ENCODE results near the gene CDHR1.
A peak's percentile ranks its signal among the peaks of the same experiment; 100 is the strongest.
"Not testable (repeated sequence)": the region's sequence is repeated elsewhere in the genome, so short reads cannot be mapped to it uniquely, and the experiment has no call there.

The CDHR1 gene

DNA sequence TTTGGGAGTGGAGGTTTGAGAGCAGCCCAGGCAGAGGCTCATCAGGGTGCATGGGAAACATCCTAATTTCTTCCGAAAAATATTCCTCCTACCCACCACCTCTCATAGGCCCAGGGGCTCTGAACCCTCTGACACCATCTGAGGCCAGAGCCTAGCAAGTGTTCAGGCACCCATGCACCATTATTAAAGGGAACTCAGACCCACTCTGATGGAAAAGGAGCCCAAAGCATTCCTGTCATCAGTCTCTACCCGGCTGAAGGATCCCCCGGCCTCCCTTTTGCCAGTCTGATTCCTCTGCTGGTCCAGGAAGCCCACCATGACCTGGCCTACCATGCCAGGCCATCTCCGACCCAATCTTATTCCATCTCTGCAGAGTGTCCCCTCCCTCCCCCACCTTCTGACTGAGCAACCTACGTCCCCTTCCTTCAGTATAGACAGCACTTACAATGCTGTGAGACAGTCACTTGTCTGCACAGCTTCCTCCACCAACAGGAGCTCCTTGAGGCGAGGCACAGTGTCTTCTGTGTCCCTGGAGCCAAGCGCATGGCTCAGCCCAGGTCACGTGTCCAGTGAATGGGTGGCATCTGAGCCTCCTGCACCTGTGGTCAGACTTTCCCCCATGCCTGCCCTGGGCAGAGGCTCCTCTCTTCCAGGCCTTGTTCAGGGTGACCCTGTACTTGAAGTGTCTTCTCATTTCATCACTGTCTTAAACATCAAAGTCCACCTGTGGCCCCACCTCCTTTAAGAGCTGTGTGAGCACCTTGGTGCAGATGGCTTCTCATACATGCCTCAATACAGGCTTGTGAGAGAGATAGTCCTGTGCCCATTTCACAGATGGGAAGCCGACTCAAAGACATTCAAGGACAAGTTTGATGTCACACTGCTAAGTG lies 21.6 kb upstream of the CDHR1 start:
- intact Hi-C loops (cut with DNase I): no loop called here
- DNase-seq: no peak

DNA sequence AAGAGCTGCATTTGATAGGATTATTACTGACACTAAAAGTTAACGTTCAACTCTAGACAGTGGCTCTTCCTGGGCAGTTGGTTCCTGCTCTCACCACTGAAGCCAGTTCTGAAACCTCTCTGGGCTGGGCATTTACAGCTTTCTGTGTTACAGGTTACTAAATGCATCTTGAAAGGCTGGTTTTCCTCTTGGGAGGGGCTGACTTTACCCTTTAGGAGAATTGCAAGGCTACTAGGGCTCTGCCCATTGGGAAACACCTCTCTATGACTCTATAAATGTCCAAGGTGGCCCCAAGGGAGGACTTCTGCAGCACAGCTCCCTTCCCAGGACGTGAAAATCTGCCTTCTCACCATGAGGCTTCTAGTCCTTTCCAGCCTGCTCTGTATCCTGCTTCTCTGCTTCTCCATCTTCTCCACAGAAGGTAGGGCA lies 20.8 kb upstream of the CDHR1 start, which contains the start of gene GPR15LG:
Gene GPR15LG (plus strand): TSS at position 301 of the 429 bp plus-strand sequence. CDS start 51 bp downstream, at position 352.
- no peak for DNase-seq

GRCh38 chr10:84175436-84175835 lies 18.9 kb upstream of the CDHR1 start:
- no peak for DNase-seq
- intact Hi-C loops (cut with DNase I): no loop called here

More for the DNA sequence above, 20.8 kb upstream of the CDHR1 start, which contains the start of gene GPR15LG:
- intact Hi-C loops (cut with DNase I): no loop called here

GRCh38 chr10:84176351-84176750 lies 18.0 kb upstream of the CDHR1 start:
- no peak for DNase-seq
- intact Hi-C loops (cut with DNase I): no loop called here

GRCh38 chr10:84176836-84177474 lies 17.4 kb upstream of the CDHR1 start:
- intact Hi-C loops (cut with DNase I): no loop called here
- peak in 1 of 10 donors; percentile 68 for DNase-seq

DNA sequence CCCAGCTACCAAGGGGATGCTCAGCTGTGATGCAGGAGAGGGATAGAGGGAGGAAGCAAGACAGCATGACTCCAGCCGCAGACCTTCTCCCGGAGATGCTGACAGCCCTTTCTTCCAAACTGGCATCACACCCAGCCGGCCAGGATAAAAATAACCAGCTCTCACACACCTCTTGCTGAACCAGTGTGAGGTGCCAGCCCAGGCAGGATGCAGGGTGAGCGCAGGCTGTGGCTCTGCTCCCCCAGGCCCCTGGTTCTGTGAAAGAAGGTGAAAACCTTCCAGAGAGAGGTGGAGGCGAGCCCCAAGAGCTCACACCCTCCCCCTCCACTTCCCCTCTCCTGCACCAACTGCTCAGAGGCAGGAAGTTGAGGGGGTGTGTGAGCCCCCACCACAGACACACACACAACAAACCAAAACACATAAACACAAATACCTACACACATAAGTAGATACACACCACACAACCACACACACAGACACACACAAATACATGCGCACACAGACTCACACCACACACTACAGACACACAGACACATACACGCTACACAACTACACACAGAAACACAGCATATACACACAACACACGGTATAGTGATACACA lies 16.7 kb upstream of the CDHR1 start:
- intact Hi-C loops (cut with DNase I): no loop called here
- peak in 7 of 10 donors; percentile 35 to 91 (median 44) for DNase-seq

DNA sequence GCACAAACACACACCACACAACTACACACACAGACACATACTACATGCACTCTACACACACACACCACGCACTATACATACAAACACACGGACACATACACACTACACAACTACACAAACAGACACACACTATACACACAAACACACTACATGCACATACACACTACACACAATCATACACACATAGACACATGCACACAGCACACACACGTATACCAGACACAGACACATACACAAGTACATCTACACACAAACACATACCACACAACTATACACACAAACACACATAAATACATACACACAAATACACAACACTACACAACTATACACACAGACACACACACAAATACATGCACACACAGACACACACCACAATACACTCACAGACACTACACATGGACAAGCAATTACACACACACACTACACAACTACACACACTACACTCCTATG lies 16.2 kb upstream of the CDHR1 start:
- DNase-seq: no peak
- intact Hi-C loops (cut with DNase I): no loop called here

- peak in 8 of 10 donors; percentile 30 to 92 (median 62) for DNase-seq
- intact Hi-C loops (cut with DNase I): no loop called here
These were observed 15.2 kb upstream of the CDHR1 start for GRCh38 chr10:84179059-84179710.

- intact Hi-C loops (cut with DNase I); DNase-seq: not testable (repeated sequence)
These were observed 14.0 kb upstream of the CDHR1 start for GRCh38 chr10:84180386-84180785.

DNA sequence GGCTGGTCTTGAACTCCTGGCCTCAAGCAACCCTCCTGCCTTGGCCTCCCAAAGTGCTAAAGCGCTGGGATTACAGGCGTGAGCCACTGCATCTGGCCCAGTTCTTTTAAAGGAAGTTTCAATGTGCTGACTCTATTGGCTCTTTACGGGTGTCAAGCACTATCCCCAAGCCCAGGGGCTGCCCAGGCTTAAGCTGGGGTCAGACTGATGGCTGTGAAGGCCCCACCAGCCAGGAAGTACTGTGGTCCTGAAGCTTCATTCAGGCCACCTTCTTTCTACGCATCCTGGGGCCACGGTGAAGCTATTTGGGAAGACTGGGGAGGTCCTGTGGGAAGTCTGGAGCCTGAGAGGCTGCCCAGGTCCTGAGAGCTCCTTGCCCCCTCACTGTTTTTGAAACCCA lies 12.7 kb upstream of the CDHR1 start:
- no peak for DNase-seq
- intact Hi-C loops (cut with DNase I): no loop called here

DNA sequence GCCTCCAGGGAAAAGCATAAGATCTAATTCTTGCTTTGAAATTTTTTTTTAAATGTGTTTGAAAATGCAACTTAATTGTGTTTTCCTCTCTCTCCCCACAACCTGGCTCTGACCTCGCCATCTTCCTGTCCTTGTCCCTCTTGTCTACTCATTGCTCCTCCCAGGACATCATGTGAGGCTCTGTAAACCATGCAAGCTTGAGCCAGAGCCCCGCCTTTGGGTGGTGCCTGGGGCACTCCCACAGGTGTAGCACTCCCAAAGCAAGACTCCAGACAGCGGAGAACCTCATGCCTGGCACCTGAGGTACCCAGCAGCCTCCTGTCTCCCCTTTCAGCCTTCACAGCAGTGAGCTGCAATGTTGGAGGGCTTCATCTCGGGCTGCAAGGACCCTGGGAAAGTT lies 9.8 kb upstream of the CDHR1 start:
- DNase-seq: no peak
- intact Hi-C loops (cut with DNase I): no loop called here

DNA sequence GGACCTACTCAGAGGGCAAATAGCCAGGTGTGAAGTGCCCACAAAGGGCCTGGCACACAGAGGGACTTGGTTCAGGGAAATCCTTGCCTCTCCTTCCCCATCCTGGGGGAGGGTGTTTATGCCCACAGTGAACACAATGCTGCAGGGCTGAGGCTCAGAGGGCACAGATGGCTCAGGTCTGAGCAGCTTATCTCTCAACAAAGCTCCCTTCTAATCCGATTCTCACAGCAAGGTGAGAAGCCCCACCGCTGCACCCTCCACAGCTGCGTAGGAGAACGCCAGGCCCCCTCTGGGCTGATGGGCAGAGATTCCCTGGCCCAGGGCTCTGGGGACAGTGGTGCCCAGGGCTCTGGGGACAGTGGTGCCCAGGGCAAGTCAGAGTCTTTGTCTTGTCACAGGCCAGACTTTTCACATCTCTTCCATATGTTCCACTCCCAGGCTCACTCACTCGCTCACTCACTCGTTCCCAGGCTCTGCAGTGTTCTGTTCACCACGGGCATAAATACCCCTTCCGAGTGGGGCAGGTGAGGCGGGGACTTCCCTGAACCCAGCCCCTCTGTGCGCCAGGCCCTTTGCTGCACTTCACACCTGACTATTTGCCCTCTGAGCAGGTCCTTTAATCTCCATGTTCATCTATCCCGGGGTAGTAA lies 8.7 kb upstream of the CDHR1 start:
- DNase-seq: no peak

DNA sequence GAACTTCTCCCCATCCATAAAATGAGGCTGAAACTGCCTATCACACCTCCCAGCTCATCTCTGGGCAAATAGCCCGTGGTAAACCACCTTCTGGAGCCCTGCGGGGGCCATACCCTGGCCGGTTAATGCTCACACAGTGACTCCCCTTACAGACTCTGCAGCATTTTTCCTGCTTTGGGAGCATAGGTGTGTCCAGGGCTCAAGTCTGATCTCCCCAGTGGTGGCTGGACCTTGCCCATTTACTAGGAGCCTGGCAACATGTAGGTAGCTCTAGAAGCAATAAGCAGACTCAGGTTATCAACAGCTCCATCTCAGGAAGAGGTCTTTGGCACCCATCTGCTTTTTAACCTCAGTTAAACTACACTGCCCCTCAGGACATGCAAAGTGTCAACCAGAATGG lies 5.5 kb upstream of the CDHR1 start:
- intact Hi-C loops (cut with DNase I): no loop called here
- DNase-seq: no peak

More for the DNA sequence above, 8.7 kb upstream of the CDHR1 start:
- intact Hi-C loops (cut with DNase I): no loop called here

DNA sequence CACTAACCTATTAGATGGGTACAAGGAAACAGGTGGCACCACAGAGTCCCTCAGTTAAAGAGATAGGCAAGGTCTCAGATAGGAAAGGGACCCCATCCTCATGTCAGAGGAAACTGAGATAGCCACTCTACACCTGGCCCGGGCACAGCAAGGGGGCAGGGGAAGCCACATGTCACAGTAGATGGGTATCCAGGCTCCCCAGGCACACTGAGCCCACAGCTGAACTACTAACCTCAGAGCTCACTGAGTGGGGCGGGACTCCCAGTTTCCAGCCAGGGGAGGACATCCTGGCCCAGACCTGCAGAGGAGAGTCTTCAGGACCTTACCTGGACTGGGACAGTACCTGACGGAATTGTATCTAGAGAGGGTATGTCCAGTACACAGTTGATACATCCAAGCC lies 3.7 kb upstream of the CDHR1 start:
- DNase-seq: peak in 1 of 10 donors; percentile 44

GRCh38 chr10:84191106-84191505 lies 3.2 kb upstream of the CDHR1 start:
- intact Hi-C loops (cut with DNase I): no loop called here
- peak in 1 of 10 donors; percentile 21 for DNase-seq

More for the DNA sequence above, 3.7 kb upstream of the CDHR1 start:
- intact Hi-C loops (cut with DNase I): no loop called here

GRCh38 chr10:84193327-84193726 lies 1.0 kb upstream of the CDHR1 start:
- intact Hi-C loops (cut with DNase I): no loop called here
- DNase-seq: peak in 1 of 10 donors; percentile 53

DNA sequence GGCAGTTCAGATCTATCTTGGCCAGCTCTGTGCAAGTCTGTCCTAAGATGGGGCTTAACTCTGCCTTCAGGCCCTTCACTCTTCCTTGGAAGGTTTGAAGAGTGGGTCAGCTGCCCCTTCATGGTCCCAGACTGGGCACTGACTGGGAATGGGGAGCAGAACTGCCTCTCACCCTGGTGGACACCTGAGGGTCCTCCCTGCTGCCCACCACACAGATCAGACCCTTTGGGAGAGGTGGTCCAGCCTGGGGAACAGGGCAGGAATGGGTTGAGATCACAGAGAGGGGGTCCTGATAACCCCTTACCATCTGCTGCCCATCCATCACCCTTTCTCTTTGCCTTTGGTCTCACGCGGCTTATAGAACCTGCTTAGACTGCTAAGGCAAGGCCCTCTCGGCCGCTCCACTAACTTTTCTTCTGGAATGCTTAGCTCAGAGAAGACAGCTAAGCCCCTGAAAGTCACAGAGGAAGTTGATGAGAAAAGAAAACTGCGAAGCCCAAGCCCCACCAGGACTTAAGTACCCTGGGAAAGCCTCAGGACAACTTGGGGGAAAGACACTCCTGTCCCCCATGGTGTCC lies 402 bp upstream of the CDHR1 start:
- DNase-seq: peak in 1 of 10 donors; percentile 49
- intact Hi-C loops (cut with DNase I): no loop called here

- intact Hi-C loops (cut with DNase I): no loop called here
- peak in 2 of 10 donors; percentile 58 to 74 for DNase-seq
These were observed 900 bp downstream of the CDHR1 start for GRCh38 chr10:84195044-84195830.

- DNase-seq: peak in 1 of 10 donors; percentile 24
- intact Hi-C loops (cut with DNase I): no loop called here
These were observed 1.7 kb downstream of the CDHR1 start for GRCh38 chr10:84196083-84196482.
